Measurements from ENCODE around the gene DNAH8. TPM values are rescaled to one million over a fixed set of nuclear protein-coding genes. Genes with fewer than 3 reads are reported as not detected.

Gene DNAH8
- total and polyA plus RNA-seq, 10 donors: 0.20 to 15.6 (median 5.2) TPM

DNA sequence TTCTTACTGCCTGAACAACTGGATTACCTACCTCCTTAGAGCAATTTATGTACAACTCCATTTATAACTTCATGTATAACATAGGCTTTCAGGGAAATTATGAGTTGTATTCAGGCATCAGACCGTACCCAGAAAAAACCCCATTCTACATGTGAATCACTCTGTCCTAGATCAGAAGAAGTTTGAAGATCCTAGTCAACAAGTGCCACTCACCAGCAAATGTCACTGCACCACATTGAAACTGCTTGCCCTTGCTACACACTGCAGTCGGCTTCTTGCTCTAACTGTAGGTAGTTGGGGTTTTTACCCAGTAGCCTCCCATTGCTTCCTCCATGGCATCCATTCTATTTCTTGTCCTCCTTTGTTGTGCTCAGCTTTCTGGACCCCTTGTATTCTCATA is 132.4 kb downstream of the DNAH8 start:
- no peak overlapping the region for H3K4me3 ChIP-seq
- intact Hi-C loops (cut with DNase I; ENCODE audit: low total_unique reads): no loop called here
- WGBS, 5 donors: 65 to 92% (median 75%) methylated on average over 2 of the region's 2 CpGs

DNA sequence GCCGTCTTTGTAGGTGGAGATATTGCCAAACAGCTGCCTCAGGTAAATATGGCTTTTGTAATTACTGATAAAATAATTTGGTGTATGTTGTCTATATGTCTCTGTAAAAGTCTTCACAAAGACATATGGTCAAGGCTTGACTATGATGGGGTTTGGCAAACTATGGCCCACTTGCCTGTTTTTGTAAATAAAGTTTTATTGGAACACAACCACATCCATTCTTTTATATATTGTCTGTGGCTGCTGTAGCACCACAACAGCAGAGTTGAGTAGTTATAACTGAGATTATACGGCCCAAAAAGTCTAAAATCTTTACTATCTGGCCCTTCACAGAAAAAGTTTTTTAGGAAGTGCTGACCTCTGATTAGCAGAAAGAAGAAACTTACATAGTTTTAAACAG is 133.6 kb downstream of the DNAH8 start:
- Histone ChIP-seq H3K27me3 (replicated peaks in 1 of 7) (no peaks in the 10 kb centered on the region), H3K36me3 (no peaks in the 10 kb centered on the region), H3K4me3 (no peak overlapping the region), H3K4me1 (no peaks in the 10 kb centered on the region), H3K9me3 (no peaks in the 10 kb centered on the region), H3K27ac (no peak overlapping the region)
- no peak for DNase-seq
- TF ChIP-seq POLR2AphosphoS5 (IDR thresholded peaks at IDR 0.05): no peak
- TF ChIP-seq, protein P1, sequence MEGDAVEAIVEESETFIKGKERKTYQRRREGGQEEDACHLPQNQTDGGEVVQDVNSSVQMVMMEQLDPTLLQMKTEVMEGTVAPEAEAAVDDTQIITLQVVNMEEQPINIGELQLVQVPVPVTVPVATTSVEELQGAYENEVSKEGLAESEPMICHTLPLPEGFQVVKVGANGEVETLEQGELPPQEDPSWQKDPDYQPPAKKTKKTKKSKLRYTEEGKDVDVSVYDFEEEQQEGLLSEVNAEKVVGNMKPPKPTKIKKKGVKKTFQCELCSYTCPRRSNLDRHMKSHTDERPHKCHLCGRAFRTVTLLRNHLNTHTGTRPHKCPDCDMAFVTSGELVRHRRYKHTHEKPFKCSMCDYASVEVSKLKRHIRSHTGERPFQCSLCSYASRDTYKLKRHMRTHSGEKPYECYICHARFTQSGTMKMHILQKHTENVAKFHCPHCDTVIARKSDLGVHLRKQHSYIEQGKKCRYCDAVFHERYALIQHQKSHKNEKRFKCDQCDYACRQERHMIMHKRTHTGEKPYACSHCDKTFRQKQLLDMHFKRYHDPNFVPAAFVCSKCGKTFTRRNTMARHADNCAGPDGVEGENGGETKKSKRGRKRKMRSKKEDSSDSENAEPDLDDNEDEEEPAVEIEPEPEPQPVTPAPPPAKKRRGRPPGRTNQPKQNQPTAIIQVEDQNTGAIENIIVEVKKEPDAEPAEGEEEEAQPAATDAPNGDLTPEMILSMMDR (IDR thresholded peaks at IDR 0.05 in 8 of 11, conservative IDR thresholded peaks at IDR 0.05 in 3 of 11): no peak
- TF ChIP-seq POLR2A (IDR thresholded peaks at IDR 0.05): no peak
- 91 to 98% (median 97%) methylated on average over 2 of the region's 2 CpGs for WGBS, 5 donors
- intact Hi-C loops (cut with DNase I; ENCODE audit: low total_unique reads): no loop called here

More for the DNA sequence above, 132.4 kb downstream of the DNAH8 start:
- Histone ChIP-seq H3K27ac (no peak overlapping the region), H3K27me3 (replicated peaks in 1 of 7) (no peaks in the 10 kb centered on the region), H3K4me1 (no peaks in the 10 kb centered on the region), H3K36me3 (no peaks in the 10 kb centered on the region), H3K9me3 (no peaks in the 10 kb centered on the region)
- TF ChIP-seq, protein P1 (IDR thresholded peaks at IDR 0.05 in 8 of 11, conservative IDR thresholded peaks at IDR 0.05 in 3 of 11): no peak
- no peak for TF ChIP-seq POLR2A (IDR thresholded peaks at IDR 0.05)
- TF ChIP-seq POLR2AphosphoS5 (IDR thresholded peaks at IDR 0.05): no peak
- DNase-seq: no peak

DNA sequence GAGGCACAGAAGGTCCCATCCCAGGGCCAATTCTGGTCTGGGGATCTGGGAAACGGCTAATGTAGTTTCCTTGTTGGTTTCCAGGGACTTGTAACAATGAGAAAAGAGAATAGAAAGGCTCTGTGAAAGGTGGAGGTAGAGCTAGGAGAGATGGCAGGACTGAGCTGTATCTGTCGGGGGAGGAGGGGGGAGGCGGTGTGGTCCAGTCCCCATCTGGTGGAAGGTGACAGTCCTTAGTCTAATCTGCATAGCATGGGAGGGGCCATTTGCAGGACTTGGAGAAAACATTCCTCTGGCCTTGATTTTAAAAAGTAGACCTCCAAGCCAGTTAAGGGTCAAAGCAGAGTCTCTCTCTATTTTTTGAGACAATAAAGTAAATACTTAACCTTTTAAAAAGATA is 137.1 kb downstream of the DNAH8 start:
- WGBS, 5 donors: 71 to 86% (median 77%) methylated on average over 3 of the region's 3 CpGs
- Histone ChIP-seq H3K9me3 (no peaks in the 10 kb centered on the region), H3K36me3 (no peaks in the 10 kb centered on the region), H3K27ac (no peak overlapping the region), H3K4me1 (no peaks in the 10 kb centered on the region), H3K4me3 (no peak overlapping the region), H3K27me3 (replicated peaks in 1 of 7) (no peaks in the 10 kb centered on the region)
- TF ChIP-seq POLR2AphosphoS5 (IDR thresholded peaks at IDR 0.05) (no peak), POLR2A (IDR thresholded peaks at IDR 0.05) (no peak)
- intact Hi-C loops (cut with DNase I; ENCODE audit: low total_unique reads): no loop called here
- DNase-seq: no peak

DNA sequence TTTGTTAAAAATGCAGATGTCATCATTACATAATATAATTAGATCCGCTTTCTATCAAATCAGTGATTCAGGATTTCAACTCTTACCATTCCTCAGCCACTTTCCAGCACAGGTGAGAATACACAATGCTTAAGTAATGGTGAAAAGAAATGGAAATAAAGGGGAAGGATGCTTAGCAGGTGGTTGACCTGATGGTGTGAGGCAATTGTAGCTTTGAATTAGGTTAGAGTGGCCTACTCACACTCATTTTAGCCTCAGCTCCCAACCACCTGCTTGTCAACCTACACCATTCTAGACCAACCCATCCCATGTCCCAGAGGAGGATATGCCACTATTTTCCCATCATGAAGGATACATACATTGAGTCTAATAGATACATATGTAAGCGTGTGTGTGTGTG is 138.1 kb downstream of the DNAH8 start:
- intact Hi-C loops (cut with DNase I; ENCODE audit: low total_unique reads): no loop called here
- Histone ChIP-seq H3K4me3 (no peak overlapping the region), H3K27me3 (replicated peaks in 1 of 7) (no peaks in the 10 kb centered on the region), H3K36me3 (no peaks in the 10 kb centered on the region), H3K27ac (no peak overlapping the region), H3K4me1 (no peaks in the 10 kb centered on the region), H3K9me3 (no peaks in the 10 kb centered on the region)
- no peak for DNase-seq
- 94 to 98% (median 94%) methylated on average over 2 of the region's 2 CpGs for WGBS, 5 donors
- TF ChIP-seq POLR2A (IDR thresholded peaks at IDR 0.05) (no peak), POLR2AphosphoS5 (IDR thresholded peaks at IDR 0.05) (no peak)
- TF ChIP-seq, protein P1 (IDR thresholded peaks at IDR 0.05 in 8 of 11, conservative IDR thresholded peaks at IDR 0.05 in 3 of 11): no peak

DNA sequence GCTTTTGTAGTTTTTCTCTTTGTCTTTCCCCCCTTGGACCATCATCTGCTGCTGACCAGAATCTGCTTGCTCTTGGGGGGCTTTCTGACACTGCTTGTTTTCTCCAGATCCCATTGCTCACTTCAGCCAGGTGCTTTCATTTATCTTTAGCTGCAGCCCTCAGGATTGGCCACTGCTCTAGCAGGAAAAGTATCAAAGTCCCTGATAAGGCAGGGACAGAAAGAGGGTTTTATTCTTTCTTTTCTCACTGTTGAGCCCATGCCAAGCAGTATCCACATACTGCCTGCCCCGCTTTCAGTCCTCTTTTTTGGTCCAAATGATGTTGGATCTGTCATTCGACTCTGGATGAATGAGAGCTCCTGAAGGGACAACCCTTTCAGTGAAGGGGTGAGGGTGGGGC is 141.4 kb downstream of the DNAH8 start:
- DNase-seq: no peak
- Histone ChIP-seq H3K27me3 (replicated peaks in 1 of 7) (no peaks in the 10 kb centered on the region), H3K9me3 (no peaks in the 10 kb centered on the region), H3K4me1 (no peaks in the 10 kb centered on the region), H3K4me3 (no peak overlapping the region), H3K27ac (no peak overlapping the region), H3K36me3 (no peaks in the 10 kb centered on the region)
- TF ChIP-seq POLR2AphosphoS5 (IDR thresholded peaks at IDR 0.05) (no peak), POLR2A (IDR thresholded peaks at IDR 0.05) (no peak)
- TF ChIP-seq, protein P1 (IDR thresholded peaks at IDR 0.05 in 8 of 11, conservative IDR thresholded peaks at IDR 0.05 in 3 of 11): no peak
- intact Hi-C loops (cut with DNase I; ENCODE audit: low total_unique reads): no loop called here
- 72 to 92% (median 81%) methylated on average over 2 of the region's 2 CpGs for WGBS, 5 donors

All from spleen (tissue), 11 donors.